ENCODE results near the gene ADCY7. TPM values are rescaled to one million over a fixed set of nuclear protein-coding genes. Genes with fewer than 3 reads are reported as not detected.

The ADCY7 gene
- polyA plus RNA-seq, 3 donors = 6.5 to 7.0 (median 6.6) TPM

DNA sequence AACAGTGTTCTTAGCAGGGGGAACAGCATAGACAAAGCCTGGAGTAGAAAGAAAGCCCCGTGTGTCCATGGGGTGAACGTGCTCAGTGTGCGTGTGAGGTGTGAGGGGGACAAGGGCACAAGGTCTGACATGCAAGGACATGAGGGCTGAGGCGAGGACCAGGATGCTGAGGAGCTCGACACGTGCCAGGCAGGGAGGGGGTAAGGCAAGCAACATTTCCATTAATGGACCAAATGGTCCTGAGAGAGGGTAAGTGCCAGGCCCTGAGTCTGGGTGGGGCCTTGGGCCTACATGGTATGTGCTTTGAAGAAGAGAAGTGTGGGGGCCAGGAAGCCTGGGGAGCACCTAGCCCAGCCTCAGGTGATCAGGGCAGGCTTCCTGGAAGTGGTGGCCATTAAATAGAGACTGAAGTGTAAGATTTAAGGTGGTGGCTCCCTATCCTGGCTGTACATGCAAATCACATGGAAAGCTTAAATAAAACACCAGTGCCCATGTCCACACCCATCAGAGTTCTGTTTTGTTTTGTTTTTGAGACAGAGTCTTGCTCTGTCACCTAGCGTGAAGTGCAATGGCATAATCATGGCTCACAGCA is 29.3 kb downstream of the ADCY7 start:
- no peak for DNase-seq (ENCODE audit: low read depth in 3 of 3, low spot score in 2 of 3)

GRCh38 chr16:50296807-50297206 is 30.5 kb downstream of the ADCY7 start:
- no peak for DNase-seq (ENCODE audit: low read depth in 3 of 3, low spot score in 2 of 3)

DNA sequence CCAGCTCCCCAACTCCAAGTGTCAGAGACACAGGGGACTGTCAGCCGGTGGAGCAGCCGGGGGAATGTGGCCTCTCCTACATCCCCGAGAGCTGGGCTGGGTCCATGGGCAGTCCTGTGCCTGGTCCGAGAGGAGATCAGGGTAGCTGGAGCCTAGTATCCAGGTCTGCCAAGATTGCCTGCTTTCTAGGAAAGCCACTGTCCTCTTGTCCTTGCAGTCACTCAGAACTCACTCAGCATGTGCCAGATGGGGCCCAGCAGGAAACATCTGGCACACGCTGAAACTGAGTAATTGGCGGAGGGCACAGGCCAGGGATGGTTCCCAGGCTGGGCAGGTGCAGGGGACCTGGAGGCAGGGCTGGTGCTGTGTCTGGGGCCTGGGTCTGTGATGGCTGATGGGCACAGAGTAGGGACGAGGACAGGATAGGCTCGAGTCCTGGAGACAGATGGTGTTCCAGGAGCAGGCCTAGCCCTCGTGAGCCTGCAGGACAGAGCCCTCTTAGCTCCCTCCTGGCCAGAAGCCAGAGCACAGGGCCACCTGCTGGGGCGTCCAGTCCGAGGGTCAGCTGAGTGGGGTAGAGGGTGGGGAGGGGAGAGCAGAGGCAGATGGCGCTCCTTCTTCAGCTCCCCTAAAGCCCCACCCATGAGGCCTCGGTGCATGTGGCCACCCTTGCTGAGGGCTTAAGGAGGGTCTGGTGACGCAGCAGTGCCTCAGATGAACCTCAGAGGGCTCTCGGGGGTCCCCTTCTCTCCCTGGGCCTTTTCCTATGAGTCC is 31.1 kb downstream of the ADCY7 start:
- no peak for DNase-seq (ENCODE audit: low read depth in 3 of 3, low spot score in 2 of 3)

- DNase-seq (ENCODE audit: low read depth in 3 of 3, low spot score in 2 of 3) = no peak
Measured at GRCh38 chr16:50298075-50298460, 31.7 kb downstream of the ADCY7 start.

- no peak for DNase-seq (ENCODE audit: low read depth in 3 of 3, low spot score in 2 of 3)
Measured at GRCh38 chr16:50298591-50299507, 32.5 kb downstream of the ADCY7 start.

DNA sequence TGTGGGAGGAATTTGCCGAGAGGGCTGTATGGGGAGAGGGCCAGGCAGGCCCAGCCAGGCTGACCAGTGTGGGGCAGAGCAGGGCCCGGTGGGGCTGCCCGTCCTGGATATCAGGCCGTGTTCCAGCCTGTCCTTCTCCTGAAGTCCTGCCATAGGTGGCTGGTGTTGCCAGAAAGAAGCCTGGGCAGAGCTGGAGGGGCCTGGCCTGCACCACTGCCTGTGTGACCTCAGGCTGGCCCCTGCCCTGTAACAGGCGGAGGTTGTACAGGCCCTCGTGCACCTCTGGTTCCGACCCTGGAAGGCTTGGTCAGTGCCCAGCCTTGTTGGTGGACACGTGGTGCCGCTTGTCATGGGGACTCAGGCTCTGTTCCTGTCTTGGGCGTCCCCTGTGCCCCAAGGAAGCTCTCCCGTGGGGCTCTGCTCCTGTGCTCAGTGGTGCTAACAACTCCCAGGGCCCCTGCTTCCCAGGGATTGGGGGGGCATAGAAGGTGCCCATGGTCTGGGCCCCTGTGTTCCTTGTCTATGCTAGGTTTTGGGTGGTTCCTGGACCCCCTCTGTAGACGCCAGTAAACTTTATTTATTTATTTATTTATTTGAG is 33.3 kb downstream of the ADCY7 start:
- DNase-seq (ENCODE audit: low read depth in 3 of 3, low spot score in 2 of 3) = no peak

GRCh38 chr16:50300942-50301625 is 34.7 kb downstream of the ADCY7 start:
- no peak for DNase-seq (ENCODE audit: low read depth in 3 of 3, low spot score in 2 of 3)

DNA sequence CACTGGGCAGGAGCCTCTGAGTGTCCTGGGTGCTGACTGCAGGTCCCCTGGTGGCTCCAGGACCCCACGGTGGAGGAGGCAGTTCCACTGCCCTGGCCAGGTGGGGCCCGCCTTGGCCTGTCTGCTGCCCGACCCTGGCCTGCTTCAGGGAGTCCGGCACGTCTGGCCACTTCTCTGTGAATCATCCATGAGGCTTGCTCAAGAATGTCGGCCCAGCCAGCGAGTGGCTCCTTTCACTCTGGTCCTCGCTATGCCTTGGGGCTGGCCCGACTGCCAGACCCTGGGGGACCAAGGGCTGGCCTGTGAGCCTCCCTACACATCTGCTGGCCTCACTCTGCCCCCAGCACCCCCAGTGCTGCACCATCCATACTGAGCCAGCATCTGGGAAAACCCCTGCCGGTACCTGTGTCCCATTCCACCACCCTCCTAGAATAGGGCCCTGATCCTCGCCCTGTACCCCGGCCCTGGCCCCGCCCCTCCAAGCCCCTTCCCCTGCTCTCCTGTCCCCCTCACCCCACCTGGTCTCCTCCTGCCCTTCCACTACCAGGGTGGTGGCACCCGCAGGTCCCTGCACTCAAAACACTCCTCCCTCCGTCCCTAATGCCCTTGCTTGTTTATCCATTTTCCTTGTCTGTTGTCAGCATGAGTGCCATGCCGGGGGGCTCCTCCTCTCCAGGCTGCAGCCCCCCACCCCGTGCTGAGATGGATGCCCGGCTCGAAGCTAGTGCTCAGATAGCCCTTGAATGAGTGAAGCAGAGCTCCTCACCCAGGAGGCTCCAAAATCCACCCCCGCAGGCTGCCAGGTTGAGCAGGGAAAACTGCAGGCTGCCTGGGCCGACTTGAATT is 35.5 kb downstream of the ADCY7 start:
- DNase-seq (ENCODE audit: low read depth in 3 of 3, low spot score in 2 of 3) = no peak

DNA sequence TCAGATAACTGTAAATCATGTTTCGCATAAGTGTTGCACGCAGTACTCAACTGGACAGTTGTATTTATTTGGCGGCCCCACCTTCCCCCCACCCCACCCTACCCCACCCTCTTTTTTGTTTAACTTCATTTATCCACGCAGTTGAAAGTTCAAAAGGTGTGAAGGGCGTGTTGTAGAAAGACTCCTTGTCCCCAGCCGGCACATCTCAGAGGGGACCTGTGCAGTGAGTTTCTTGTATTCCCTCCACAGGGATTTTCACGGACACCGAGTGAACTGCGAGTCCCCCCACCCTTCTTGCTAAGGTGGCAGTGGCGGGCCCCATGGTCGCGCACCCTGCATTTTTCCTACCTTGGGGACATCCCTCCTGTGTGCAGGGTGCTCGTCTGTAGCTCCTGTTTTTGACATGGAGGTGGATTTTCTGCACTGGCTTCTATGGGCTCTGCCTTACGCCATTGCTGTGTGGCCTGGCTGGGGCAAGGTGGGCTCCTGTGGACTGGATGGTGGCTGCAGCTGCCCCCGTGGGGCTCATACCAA is 36.2 kb downstream of the ADCY7 start:
- no peak for DNase-seq (ENCODE audit: low read depth in 3 of 3, low spot score in 2 of 3)

DNA sequence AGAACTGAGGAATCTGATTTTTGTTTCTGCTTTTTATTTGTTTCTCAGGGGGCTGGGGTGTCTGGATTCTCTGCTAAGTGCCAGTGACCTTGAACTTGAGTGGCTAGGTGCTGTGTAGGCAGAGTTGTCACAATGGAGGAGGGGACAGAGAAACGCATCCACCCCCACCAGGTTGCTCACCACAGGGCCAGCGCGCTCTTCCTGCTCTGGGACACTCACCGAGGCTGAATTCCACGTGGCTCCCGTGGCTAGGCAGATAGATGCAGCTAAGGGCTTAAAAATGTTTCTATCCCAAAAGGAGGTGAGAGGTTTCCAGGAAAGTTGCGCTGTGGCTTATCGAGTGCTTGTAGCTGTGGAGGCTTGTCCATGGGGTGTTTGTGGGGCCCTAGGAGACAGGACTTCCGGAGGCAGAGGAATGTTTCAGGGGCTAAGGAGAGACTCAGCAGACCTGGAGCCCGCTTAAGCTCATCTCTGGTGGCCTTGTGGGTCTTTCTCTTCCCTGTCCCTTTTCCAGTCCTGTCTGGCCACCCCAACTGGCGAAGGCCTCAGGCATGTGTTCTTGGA is 36.8 kb downstream of the ADCY7 start:
- no peak for DNase-seq (ENCODE audit: low read depth in 3 of 3, low spot score in 2 of 3)

- no peak for DNase-seq (ENCODE audit: low read depth in 3 of 3, low spot score in 2 of 3)
Measured at GRCh38 chr16:50303605-50304466, 37.5 kb downstream of the ADCY7 start.

DNA sequence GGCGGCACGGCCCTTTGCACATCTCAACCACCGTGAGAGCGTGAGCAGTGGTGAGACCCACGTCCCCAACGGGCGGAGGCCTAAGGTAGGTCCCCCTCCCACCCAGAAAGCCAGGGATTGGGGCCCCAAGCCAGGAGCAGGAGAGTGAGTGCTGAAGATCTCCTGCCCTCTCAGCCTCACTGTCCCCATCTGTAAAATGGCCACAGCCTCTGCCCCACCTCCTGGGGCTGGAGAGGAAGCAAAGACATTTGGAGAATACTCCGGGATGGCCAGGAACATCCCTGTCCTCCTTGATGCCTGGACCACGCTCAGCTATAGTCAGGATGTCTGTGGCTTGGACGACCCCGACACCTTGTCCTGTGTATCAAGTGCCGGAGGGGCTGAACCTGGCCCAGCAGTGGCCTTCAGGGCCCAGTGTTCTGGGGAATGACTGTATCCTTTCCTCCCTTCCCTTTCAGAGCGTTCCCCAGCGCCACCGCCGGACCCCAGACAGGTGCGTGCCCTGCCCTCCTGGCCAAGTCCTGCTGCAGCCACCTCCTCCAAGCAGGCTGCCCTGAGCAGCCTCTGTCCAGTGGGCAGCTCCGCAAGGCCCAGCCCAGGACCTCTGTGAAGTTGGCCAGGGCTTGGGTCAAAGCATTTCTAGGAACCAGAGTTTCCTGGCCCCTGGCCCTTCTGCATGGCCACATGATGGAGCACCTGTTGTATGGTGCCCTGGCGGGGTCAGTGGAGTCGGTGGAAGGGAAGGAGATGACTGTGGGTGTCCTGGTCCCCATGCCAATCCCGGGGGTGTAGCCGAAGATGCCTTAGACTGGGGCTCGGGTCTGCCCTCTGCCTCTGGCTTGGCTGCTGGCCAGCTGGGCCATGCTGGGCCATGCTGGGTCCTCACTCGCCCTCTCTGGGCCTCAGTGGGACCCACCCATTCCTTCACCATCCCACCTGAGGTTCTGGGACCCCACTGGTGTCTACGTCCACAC is 38.4 kb downstream of the ADCY7 start:
- DNase-seq (ENCODE audit: low read depth in 3 of 3, low spot score in 2 of 3) = no peak

DNA sequence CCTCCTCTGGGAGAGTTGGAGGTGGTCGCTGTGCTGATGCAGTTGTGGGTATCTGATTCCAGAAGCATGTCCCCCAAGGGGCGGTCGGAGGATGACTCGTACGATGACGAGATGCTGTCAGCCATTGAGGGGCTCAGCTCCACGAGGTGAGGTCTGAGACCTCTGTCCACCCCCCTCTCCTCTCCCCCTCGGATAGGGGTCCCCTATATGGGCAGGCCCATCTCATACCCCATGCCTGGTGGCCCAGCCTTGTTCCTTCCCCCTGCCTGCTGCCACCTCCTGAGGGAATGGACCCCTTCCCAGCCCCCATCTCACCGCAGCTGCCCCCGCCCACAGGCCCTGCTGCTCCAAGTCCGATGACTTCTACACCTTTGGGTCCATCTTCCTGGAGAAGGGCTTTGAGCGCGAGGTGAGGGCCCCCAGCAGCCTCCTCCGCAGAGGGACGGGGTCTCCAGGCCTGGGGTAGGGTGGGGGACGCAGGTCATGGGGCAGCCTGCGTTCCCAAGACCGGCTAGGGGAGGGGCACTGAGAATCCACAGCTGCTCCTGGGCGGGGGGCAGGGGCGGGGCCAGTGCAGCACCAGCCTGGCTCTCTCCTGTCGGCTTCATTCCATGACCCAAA is 39.2 kb downstream of the ADCY7 start:
- no peak for DNase-seq (ENCODE audit: low read depth in 3 of 3, low spot score in 2 of 3)

DNA sequence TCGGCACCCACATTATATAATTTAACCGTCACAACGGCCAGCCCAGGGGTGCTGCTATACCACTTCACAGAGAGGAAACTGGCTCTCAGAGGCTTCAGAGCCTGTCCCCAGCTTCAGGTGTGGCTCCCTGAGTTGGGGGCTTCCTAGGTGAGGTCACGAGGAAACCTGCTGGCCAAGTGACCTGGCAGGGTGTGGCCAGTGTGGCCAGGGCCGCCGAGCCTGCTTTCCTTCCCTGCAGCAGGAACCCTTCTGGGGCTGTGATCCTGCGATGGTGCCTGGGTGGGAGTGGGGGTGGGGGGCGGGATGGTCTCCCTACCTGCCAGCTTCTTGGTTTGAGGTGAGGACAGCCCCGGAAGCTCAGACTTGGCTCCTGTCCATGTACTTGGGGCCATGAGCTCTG is 39.9 kb downstream of the ADCY7 start:
- DNase-seq (ENCODE audit: low read depth in 3 of 3, low spot score in 2 of 3) = no peak

DNA sequence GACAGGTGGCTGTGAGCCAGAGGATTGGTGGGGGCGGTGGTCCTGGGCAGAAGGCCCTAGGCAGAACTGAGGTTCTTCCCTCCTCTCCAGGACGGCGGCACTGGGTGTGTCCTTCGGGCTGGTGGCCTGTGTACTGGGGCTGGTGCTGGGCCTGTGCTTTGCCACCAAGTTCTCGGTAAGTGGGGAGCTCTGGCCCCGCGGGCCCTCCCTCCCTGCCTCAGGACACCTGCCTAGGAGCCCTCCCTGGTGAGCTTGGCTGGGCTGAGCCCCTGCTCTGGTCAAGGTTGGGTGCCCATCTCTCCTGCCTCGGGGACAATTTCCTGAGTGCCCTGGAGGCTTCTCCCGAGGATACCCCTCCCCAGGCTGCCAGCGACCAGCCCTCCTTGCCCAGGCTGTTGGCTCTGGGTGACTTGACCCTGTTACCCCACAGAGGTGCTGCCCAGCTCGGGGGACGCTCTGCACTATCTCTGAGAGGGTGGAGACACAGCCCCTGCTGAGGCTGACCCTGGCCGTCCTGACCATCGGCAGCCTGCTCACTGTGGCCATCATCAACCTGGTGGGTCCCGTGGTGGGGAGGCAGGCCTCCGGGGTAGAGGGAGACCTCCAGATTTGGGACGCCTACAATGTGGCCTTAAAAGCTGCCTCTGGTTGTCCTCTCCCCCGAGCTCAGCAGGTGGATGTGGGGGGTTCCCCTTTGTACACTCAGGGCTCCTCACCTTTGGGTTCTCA is 42.0 kb downstream of the ADCY7 start:
- DNase-seq (ENCODE audit: low read depth in 3 of 3, low spot score in 2 of 3) = no peak

DNA sequence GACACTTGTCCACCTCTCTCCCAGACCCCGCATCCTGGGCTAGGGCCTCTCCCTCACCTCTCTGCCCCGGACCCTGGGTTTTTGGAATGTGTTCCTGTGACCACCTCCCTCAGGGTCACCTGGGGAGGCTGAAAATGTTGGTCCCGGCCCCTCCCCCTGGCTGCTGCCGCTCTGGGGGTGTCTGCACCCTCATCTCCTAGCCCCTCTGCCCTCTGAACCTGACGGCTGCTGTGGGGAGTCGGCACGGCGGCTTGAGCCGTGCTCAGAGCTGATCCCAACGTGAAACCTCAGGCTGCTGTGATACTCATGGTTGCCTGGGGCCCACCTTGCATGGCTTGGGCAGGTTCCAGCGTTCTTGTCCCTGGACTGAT is 42.8 kb downstream of the ADCY7 start:
- DNase-seq (ENCODE audit: low read depth in 3 of 3, low spot score in 2 of 3) = no peak
